NCI-H226 (cell line): Measurements from ENCODE around the gene KCTD2.

ENCODE experiments used
- DNase-seq: peaks from one replicate; pipeline ENCODE4 v3.0.0-alpha.2; 2015

KCTD2 gene

DNA sequence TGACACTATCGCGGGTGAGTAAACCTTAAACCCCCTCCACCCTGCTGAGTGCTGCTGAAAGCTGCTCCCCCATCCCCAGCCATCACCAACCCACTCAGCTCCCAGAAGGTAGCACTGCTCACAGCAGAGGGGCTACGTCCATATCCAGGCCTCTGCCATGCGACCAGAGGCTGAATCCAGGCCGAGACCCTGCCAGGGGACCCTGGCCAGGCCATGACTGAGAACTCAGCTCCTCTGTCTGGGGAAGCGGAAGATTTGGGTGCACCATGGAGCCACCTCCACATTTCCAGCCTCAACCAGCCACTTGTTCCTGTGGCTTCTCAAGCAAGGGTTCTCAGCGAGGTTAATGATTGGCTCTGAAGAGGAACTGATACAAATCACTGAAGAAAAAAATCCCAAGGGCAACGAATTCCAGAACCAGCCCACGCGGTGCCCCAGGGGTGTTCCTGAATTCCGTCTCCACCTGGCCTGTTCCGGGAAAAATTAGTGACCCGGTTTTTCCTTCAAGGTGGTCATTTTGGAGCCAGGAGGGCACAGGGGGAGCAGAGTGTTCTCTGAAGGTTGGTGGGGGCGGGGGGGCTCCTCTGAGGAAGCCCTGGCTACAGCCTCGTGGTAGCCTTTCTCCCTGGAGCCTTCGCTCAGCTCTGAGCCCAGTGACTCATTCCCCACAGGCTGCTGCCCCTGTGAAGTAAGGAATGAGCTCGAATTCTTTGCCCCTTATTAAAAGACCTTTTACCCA is 31.4 kb downstream of the KCTD2 start:
- peak; percentile 92 for DNase-seq

DNA sequence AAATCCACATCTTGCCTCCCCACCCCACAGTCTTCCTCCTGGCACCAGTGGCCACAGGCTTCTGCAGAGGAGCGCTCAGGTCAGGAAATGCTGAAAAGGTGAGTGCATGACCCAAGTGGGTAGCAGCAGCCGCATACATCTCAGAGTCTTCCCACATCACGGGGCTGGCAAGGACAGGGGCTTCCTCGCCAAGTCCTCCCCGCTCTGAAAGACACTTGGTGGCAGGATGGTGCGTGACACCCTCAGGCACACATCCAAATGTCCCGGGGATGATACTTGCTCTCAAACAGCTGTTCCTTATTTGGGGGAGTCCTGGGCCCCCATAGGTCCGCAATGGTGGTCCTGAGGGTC is 32.0 kb downstream of the KCTD2 start:
- DNase-seq, result no peak

DNA sequence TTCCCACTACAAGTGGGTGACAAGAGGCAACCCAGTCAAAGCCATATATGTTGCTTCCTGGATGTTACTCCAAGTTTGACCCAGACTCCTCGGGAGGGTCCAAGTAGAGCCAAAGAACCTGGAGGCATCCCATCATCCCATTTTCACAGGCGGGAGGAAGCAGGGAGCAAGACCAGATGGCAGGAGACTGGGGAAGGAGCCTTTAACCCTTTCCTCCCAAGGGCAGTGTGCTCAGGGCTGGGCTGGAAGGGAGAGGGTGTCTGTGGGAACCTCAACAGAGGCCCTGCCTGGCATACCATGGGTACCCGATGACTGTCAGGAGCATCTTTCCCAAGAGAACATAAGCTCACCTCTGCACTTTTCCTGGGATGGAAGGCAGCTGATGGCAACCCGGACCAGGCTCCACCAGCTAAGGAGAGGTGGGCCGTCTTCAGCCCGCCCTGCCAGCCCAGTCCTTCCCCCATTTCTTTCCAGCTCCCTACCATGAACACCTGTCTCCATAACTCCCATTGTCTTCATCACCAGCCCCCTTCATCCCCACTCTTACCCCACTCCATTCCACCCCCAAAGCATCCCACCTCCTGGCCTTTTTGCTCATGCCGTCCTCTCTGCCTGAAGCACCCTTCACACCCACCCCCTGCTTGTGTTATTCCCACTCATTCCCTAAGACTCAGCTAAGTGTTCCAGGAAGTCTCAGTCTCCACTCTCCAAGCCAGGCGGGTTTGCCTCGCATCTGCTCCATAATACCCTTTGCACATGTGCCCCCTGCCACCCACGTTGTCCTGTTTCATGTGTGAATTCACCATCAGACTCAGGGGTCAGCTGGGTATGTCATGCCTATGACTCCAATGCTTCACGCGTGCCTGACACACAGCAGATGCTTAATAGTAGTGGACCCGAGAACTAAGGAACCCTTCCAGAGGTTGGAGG is 34.9 kb downstream of the KCTD2 start:
- no peak for DNase-seq

DNA sequence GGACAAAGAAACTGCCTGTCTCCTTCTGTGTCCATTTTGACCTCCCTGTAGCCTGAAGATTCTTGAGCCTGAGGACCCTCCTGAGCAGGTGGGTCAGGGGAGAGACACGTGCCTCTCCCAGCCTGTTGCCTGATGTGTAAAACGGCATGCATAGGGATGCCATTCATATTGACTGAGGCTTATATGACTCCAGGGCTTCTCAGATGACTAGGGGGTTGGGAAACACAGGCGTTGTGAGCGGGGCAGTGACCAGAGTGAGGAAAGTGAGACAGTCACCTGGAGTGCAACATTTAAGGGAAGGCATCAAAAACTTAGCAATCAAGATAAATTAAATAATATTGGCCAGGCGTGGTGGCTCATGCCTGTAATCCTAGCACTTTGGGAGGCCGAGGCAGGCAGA is 35.7 kb downstream of the KCTD2 start:
- no peak for DNase-seq

DNA sequence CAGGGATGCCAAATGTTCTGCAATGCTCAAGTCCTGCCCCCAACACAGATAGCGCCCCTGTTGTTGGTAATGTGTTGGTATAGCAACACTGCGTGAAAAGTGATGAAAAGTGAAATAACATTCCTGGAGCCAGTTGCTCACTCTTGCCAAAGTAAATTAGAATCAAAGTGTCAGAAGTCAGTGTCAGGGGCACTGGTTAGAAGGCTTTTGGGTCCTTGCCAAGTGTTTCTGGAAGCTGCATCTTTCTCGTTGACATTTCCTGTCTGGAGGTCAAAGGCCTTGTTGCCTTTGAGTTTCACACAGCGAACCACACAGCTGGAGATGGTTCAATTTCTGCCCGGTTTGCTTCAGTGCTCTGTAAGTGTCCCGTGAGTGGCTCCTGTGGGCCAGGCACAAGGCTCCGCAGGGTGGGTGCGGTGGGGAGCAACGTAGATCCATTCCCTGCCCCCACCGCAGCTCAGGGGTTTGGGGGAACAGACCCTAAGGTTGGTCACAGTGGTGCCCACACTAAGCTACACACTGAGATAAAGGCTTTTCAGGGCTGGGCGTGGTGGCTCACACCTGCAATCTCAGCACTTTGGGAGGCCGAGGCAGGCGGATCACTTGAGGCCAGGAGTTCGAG is 37.1 kb downstream of the KCTD2 start:
- peak; percentile 30 for DNase-seq

DNA sequence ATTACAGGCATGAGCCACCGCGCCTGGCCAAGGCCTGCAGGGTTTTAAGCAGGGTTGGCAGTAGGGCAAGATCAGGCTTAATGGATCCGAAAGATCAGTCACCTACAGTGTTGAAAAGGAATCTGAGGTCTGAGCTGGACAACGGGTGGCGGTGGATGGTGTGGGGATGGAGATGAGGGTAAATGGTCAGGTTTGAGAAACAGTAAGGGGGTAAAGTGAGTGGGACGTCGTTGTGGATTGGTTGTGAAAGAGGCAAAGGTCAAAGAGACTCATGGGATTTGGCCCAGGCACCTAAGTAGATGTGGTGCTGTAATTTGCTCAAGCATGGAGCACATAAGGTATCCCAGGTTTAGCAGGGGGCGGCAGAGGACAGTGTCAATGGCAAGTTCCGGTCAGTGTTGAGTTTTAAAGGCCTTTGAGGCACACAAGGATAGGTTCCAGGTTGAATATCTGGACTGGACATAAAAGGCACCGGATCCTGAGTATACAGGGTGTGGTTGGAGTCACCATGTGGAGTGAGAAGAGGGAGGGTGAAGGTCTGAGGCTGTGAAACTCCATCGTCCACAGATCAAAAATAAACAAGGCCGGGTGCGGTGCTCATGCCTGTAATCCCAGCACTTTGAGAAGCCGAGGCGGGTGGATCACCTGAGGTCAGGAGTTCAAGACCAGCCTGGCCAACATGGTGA is 39.6 kb downstream of the KCTD2 start:
- no peak for DNase-seq

DNA sequence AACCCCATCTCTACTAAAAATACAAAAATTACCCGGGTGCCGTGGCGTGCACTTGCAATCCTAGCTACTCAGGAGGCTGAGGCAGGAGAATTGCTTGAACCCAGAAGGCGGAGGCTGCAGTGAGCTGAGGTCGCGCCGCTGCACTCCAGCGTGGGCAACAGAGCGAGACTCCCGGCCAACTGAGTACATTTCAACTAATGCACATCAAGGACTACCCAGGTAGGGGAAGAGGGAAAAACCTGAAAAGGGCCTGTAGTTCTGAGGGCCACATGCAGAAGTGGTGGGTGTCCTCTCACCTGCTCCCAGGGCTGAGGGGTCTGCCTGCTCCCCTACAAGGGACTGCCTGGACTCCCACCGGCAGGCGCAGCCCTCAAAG is 40.1 kb downstream of the KCTD2 start:
- DNase-seq, result no peak

DNA sequence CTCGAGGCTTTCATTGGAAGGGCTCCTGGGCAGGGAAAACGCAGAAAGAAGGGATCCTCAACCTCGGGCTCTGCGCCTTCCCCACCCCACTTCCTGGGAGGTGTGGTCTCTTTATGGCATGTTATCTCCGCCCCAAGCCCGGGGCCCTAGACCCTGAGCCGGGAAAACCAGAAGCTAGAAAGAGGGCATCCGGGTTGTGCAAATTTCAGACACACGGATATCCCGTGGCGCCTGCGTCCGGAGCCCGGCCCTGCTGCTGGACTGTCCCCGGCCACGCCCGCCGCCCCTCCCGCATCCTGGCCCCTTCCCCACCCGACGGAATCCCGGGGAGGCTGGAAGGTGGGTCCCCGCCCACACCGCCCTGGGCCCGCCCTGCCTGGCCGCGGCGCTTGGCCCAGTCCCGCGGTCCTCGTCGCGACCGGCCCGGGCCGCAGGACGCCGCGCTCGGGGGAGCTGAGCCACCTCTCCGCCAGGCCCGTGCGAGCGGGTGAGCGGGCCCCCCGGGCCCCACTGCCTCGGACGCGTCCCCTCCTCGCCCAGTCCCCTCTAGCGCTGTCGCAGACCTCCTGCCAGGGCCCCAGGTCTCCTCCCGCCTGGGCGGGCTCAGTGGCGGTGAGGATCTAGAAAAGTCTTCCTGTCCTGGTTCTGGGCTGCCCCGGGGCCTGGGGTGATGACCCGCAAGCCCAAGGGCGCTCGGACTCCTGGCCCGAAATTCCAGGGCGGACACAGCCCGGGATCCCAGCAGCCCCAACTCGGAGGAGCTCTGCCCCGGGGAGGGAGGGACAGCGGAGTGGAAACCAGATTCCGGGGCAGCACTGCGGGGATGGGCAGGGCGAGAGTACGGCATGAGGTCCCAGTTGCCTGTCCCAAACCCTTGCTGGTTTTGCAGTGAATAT is 40.8 kb downstream of the KCTD2 start, which contains the start of gene SLC16A5:
Gene SLC16A5, plus strand, starts transcription at position 397 of the 896 bp plus-strand sequence. CDS start 5,683 bp downstream, outside the sequence.
- peak; percentile 91 for DNase-seq

DNA sequence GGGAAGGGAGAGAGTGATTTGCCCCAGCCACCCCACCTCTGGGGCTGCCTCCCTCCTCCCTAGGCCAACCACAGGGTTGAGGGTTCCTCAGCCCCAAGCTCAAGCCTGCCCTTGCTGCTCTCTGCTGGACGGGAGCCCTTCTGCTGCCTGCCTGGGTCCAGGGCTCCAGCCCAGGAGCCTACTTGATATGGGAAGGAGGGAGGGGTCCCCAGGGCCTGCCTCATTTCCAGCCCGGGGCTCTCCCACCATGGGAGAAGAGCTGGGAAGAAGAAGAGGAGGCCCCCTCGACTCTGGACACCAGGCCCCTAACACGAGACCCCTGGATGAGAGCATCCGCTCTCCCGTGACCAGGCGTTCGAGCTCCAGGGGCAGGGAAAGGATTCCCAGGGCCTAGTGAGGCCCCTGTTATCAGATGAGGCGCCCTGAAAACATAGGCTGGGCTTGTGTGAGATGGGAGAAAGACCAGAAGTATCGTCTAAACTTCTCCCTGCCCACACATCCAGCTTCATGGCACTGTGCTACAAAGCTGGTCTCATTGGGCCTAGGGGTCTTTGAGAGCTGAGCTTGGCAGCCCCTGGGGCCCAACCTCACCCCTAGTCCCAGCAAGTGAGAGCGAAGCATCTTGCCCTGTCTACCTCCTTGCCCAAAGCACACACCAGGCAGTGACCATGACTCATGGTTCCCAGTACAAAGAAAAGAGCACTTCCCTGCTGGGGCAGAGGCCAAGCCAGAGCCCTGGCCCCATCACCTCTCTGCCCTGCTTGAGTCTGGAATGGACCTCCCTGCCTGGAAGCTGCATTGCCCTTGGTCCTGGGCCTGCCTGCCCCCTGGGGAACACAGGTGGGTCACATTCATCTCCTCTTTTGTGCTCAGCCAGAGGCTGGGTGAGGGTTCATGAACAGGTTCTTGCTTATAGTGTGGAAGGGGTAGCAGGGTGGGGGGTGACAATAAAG is 41.7 kb downstream of the KCTD2 start:
- peak; percentile 49 for DNase-seq

DNA sequence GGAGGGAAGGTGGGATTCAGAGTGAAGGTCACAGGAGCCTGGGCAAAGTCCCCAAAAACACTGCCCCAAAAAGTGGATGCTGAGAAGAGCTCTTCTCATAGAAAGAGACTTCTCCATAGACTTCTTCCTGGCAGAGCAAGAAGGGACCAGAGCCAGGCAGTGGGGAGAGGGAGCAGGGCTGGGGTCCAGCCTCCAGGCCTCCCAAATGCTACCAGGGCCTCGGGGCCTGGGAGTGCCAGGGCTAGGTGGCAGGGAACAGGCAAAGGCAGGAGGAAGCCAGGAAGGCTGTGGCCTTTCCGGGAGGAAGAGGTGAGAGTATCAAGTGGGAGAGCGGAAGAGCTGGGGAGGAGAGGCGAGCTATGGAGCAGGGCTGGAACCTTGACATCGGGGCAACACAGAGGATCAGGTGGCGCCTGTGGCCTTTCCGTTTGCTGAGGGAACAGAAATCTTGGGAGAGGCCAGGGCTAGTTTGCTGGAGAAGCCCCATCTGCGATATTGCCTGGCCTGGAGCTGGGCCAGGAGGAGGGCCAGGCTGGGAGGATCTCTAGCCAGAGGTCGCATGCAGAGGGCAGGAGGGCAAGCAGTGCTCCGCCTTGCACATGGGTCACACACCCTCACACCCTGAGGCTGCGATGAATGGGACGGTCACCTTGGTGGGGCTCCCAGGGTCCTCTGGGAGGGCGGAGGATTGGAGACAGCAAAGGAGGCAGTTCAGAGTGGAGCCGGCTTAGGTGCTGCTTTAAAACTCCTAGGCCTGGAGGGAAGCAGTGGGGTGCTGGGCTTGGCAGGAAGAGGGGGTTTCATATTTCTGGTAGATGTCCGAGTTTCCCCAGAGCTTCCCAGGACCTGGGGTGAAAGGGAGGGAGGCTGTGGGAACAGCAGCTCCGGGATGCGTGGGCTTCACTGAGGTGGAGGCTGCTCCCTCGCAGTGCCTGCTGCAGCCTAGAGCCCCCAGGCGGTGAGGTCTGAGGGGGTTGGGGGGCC is 44.1 kb downstream of the KCTD2 start:
- DNase-seq, result peak; percentile 54

DNA sequence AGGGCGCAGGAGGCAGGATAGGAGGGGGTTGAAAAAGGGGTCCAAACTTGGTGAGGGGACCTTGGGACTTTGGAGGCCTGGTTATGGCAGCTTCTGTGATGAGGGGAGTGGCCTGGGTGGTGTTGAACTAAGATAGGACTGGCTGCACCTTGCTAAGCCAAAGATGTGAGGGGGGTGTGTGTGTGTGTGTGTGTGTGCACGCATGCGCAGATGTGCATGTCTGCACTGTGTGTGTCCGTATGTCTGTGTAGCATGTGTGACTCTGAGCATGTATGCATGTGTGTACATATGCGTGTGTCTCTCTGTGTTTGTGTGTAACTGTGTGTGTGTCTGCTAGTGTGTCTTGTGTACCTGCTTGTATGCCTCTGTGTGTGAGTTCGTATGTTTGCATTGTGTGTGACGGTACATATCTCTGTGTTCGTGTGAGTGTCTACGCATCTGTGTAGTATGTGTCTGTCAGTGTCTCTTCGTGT is 44.9 kb downstream of the KCTD2 start:
- DNase-seq, result no peak

DNA sequence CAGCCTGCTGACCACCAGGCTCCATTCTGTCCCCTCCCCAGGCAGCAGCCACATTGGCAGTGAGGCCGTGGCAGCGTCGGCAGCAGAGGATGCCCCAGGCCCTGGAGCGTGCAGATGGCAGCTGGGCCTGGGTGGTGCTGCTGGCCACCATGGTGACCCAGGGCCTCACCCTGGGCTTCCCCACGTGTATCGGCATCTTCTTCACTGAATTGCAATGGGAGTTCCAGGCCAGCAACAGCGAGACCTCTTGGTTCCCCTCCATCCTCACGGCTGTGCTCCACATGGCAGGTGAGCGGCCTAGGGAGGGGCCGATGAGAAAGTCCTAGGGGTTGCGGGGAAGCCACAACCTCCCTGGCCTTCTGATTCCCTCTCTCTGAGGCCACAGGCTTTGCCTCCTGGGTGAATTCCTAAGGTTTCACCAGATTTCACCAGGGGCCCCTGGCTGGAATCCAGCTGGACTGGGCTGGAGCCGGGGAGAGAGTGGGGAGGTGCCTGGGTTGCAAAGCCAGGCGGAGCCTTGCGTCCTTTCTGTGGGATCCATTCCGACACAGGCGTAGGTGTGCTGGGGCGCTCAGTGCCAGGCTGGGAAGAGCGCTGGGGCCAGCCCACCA is 46.6 kb downstream of the KCTD2 start:
- DNase-seq, result peak; percentile 89

DNA sequence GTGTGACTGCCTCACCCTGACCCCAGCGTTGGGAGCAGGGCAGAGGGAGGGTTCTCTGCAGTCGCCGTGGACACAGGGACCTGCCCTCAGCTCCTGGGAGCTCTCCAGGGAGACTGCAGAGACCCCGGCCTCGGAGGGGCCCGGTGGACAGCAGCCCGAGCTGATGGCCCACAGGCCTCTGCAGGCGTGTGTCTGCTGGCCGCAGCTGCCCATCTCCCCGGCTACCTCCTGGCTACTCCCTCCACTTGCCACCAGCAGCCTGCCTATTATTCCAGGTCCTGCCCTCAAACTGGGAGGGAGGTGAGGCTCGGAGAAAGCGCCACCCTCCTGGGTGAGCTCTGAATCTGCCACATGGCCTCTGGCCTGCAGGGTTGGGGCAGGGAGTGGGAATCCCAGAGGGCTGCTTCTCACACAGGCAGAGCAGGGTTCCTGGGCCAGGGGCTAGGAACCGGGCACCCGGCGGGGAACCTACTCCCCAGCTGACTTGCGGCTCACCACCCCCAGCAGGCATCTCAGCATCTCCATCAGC is 47.9 kb downstream of the KCTD2 start:
- DNase-seq, result no peak

DNA sequence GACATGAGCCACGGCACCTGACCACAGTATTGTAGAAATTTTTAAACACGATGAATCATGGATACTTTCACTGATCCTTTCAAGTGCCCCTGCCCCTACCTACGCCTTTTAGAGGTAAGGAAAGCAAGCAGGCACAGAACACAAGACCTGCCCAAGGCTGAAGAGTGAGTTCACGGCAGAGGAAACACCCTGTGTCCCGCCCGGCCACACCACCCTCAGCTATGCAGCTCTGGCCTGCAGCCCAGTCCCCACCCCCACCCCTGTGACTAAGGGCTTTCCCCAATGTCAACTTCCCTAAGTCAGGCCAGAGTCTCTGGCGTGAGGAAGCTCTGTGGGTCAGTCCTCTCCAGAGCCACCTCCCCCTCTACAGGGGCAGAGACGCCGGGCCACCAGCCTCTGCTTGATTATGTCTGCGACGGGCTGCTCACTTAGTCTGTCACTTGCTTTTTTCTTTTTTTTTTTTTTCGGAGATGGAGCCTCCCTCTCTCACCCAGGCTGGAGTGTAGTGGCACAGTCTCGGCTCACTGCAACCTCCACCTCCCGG is 49.1 kb downstream of the KCTD2 start:
- DNase-seq, result peak; percentile 92

DNA sequence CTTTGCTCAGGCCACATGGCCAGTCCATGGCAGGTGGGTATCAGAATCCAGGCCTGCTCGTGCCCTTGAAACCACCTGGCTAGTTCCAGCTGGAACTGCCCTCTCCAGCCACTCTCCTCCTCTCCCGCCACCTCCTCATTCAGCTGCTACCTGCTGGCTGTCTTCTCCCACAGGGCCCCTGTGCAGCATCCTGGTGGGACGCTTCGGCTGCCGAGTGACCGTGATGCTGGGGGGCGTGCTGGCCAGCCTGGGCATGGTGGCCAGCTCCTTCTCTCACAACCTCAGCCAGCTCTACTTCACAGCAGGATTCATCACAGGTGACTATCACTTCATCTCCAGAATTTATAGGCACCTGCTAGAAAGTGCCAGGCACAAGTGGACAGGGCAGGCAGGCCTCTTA is 50.8 kb downstream of the KCTD2 start:
- no peak for DNase-seq

DNA sequence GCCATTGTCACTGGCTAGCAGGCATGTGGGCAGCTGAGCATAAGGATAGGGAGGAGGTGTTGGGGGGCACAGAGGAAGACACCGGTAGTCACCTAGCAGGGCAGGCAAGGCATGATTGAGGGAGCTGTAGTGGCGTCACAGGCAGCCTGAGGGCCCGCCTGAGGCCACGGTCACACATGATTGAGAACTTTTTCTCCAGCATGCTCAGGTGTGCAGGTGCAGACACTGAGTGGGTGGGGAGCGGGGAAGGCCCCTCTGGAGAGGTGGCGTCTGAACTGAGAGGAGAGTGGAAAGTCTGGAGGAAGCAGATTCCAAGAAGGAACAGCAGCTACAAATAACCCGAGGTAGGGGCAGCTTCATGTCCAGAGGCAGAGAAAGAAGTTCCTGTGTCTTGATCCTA is 51.8 kb downstream of the KCTD2 start:
- no peak for DNase-seq

DNA sequence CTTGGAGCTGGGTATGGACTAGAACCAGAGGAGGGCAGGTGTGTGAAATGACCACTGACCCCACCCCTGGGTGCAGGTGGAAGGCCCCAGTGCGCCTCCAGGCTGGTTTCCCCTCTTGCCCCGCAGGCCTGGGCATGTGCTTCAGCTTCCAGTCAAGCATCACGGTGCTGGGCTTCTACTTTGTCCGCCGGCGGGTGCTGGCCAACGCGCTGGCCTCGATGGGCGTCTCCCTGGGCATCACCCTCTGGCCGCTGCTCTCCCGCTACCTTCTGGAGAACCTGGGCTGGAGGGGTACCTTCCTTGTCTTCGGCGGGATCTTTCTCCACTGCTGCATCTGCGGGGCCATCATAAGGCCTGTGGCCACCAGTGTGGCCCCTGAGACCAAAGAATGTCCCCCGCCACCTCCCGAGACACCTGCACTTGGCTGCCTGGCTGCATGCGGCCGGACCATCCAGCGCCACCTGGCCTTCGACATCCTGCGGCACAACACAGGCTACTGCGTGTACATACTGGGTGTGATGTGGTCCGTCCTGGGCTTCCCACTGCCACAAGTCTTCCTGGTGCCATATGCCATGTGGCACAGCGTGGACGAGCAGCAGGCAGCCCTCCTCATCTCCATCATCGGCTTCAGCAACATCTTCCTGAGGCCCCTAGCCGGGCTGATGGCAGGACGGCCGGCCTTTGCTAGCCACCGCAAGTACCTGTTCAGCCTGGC is 53.0 kb downstream of the KCTD2 start:
- no peak for DNase-seq

DNA sequence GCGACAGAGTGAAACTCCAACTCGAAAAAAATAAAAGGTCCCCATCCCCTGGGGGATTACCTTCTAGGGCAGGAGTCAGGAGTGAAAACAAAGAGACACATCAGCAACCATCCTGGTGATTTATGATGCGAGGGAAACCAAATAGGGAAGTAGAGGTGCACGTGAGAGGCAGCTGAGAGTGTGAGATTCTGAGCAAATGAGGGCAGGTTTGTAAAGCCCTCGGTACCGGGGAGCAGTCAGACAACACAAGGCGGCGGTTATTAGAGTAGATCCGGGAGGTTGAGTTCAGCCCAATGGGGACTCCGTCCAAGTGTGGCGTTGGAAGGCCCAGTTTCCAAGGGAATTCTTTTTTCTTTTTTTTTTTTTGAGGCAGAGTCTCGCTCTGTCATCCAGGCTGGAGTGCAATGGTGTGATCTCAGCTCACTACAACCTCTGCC is 55.4 kb downstream of the KCTD2 start:
- DNase-seq, result no peak
